AG09319 (cell line): ENCODE results near the gene RUNX1.

ENCODE experiments used
- DNase-seq: peaks from one replicate; pipeline ENCODE4 v3.0.0-alpha.2; 2010; ENCODE audit warnings: low read depth; ENCODE audit errors: extremely low read depth
- CTCF ChIP-seq: IDR thresholded peaks from 2 replicates; pipeline ENCODE4 v1.5.1; 2011; ENCODE audit warnings: low read depth, mild to moderate bottlenecking, inconsistent platforms, low read length, moderate library complexity

RUNX1 gene

GRCh38 chr21:35063428-35064172, 14.5 kb upstream of the RUNX1 start:
- TF ChIP-seq CTCF, result no peak

GRCh38 chr21:35062016-35062415, 12.9 kb upstream of the RUNX1 start:
- TF ChIP-seq CTCF, result no peak

More at GRCh38 chr21:35063428-35064172, 14.5 kb upstream of the RUNX1 start:
- no peak for DNase-seq

GRCh38 chr21:35059742-35060141, 10.6 kb upstream of the RUNX1 start:
- DNase-seq, result no peak
- TF ChIP-seq CTCF, result no peak

More at GRCh38 chr21:35062016-35062415, 12.9 kb upstream of the RUNX1 start:
- no peak for DNase-seq

GRCh38 chr21:35058058-35058457, 9.0 kb upstream of the RUNX1 start:
- no peak for TF ChIP-seq CTCF

GRCh38 chr21:35057428-35057827, 8.3 kb upstream of the RUNX1 start:
- DNase-seq, result no peak
- TF ChIP-seq CTCF, result no peak

More at GRCh38 chr21:35058058-35058457, 9.0 kb upstream of the RUNX1 start:
- DNase-seq, result no peak

- peak; percentile 15; the same call in 1 of the 2 replicates for TF ChIP-seq CTCF
- no peak for DNase-seq
These were observed 4.4 kb upstream of the RUNX1 start for GRCh38 chr21:35053356-35054096.

GRCh38 chr21:35052801-35053200, 3.7 kb upstream of the RUNX1 start:
- no peak for TF ChIP-seq CTCF
- no peak for DNase-seq
